ENCODE data around the gene DDX54.

DDX54 gene

DNA sequence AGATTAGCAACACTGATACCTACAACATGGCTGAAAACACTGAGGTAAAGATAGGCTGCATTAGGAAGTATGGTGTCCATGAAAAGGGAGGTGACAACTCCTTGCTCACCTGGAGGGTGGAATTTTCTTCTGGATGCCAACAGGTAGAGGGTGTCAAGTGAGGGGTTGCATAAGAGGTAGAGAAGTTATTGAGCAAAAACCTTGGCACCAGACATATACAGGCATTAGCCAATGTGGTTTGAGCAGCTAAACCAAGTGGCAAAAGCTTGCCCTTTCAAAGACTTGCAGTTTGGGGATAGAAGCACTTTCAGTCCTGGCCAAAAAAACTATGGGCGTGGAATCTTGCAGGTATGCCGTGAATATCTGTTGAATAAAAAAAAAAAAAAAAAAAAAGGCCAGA lies 4.1 kb upstream of the DDX54 start:
- DNase-seq: no peak

DNA sequence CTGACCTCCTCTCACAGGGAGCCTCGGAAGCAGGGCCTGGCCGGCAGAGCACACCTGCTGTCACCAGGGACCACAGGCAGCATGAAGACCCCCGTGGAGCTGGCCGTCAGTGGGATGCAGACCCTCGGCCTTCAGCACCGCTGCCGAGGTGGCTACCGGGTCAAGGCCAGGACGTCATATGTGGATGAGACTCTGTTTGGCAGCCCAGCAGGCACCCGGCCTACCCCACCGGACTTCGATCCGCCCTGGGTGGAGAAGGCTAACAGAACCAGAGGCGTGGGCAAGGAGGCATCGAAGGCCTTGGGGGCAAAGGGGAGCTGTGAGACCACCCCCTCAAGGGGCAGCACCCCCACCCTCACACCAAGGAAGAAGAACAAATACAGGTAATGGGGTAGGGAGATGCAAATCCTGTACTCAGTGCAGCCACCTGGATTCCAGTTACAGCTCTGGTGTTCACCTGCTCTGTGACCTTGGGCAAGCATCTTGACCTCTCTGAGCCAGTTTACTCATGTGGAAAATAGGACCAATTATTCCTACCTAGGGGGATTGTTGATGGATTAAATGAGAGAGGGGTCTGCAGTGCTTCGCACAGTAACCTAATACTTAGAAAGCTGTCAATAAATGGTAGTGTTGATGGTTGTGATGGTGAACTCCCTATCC lies 1.5 kb upstream of the DDX54 start:
- DNase-seq: no peak

DNA sequence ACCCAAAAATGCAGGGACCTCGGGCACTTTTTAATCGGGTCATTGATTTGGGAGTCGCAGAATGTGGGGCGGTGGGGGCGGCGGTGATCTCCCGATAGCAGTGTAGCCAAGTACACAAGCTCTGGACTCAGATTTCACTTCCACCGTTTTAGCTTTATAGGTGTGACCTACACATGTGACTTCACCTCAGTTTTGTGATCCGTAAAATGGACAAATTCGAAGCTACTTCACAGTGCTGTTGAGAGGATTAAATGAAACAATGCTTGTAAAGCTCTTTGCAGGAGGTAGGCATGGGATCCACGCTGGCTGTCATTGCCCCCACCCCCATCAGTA lies 721 bp upstream of the DDX54 start:
- DNase-seq: no peak

- DNase-seq: peak; percentile 91
Observed at GRCh38 chr12:113184900-113185179, 438 bp downstream of the DDX54 start.

DNA sequence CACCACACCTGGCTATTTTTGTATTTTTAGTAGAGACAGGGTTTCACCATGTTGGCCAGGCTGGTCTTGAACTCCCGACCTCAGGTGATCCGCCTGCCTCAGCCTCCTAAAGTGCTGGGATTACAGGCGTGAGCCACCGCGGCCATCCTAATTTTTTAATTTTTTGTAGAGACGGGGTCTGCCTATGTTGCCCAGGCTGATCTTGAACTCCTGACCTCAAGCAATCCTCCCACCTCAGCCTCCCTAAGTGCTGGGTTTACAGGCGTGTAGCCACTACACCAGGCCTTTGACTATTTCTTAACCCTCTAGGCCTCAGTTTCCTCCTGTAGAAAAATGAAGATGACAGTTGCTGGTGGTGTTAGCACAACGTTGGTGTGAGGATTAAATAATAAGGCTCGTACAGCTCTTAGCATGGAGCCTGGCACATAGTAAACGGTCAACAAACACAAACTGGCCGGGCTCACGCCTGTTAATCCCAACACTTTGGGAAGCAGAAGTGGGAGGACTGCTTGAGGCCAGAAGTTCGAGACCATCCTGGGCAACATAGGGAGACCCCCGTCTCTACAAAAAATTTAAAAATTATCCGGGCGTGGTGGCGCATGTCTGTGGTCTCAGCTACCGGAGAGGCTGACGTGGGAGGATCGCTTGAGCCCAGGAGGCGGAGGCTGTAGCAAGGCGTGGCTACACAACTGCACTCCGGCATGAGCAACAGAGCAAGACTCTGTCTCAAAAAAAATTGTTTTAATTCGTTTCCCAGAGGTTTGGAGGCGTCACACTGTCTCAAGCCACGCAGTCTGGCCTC lies 979 bp downstream of the DDX54 start:
- DNase-seq: no peak

DNA sequence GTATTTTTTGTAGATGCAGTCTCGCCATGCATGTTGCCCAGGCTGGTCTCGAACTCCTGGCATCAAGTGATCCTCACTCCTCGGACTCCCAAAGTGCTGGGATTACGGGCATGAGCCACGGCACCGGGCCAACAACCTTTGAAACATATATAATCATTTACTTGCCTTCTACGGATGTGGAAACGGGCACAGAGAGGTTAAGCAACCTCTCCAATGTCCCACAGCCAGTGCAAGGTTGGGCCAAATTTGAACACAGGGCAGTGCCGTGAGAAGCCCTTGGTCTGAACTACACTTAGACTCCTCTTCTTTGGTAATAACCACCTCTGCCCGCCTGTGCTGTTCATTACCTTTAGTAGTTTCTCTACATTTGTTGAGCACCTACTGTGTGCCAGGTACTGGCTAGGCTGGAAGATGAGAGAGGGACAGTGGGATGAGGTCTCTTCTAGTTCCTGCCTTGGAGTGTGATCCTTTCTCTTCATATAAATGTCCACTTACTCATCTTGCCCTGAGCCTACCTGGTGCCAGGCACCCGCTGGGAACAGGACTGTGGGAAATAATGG lies 2.2 kb downstream of the DDX54 start:
- DNase-seq: no peak

DNA sequence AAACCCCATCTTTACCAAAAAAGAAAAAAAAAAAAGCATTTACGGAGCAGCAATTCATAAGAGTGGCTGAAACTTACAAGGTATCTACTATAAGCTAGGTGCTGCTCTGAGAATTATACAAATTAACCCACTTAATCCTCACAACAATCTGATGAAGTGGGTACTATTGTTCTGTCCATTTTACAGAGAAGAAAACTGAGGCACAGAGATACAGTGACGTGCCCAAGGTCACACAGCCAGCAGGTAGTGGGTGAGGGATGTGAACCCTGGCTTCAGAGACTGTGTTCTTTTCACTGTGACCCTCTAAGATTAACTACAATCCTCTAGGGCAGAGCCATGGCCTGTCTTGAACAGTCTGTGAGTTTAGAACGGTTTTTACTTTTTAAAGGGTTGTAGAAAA lies 3.3 kb downstream of the DDX54 start:
- DNase-seq: no peak

DNA sequence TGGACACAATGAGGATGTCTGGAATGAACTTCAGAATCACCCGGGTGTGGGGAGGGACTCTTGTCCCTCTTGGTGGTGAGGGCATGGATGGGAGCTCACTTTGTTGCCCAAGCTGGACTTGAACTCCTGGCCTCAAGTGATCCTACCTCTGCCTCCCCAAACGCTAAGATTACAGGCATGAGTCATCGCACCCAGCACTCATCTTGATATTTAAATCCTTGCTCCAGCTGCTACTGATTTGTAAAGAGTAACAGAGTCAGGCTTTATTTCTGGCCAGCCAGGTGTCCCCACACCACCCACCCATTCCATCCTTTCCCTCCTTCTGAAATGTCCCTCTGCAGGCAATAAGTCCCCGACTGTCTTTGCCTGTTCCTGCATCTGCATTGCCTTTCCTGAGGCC lies 4.9 kb downstream of the DDX54 start:
- no peak for DNase-seq

DNA sequence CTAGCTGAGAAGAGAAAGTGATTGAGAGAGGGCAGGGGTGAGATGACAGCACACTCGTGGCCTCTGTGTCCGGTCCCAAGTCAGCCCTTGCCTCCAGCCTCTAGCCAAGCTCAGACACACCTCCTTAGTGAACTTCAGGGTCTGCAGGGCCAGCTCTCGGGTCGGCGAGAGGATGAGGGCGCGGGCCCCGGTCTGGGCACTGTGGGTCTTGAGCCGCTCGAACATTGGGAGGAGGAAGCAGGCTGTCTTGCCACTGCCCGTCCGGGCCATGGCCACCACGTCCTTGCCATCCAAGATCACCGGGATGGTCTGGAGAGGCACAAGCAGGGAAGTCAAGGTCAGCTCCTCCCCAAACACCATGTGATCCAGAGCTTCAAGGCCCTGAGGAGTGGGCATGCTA lies 6.3 kb downstream of the DDX54 start:
- DNase-seq: no peak

DNA sequence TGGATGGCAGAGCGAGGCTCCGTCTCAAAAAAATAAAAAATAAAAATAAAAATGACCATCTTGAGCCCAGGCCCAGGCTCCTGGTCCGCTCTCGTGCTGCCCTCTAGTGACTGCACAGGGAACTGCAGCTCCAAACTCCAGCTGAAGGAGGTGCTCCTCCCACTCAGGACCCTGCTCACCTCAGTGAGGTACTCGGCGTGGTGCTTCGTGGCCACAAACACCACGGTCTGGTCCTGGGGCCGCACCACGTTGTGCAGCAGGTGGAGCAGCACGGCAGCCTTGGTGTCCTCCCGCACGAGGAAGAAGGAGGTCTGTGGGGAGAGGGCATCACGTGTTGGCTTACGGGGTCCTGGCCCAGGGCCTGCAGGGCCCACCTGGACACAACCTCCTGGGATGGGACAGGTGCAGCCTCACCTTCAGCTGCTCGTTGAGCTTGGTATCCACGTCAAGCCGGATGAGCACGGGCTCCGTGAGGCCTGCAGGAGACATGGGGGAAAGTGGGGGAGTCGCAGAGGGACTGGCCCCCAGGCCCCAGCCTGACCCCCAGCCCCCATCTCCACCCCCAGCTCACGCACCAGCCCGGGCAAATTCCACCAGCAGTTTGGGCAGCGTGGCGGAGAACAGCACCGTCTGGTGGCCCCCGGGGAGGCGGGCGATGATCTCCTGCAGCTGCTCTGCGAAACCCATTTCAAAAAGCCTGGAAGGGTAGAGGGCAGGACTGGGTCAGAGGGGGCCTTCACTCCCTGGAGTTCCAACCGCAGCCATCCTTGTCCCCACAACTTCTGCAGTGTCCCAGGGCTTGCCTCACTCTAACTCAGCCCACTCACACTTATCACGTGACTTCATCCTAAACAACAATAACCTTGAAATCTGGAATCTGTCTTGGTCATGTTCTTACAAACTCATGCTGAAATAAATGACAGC lies 10.6 kb downstream of the DDX54 start:
- peak; percentile 54 for DNase-seq

GRCh38 chr12:113173081-113173698 lies 12.1 kb downstream of the DDX54 start:
- DNase-seq: no peak

- DNase-seq: no peak
Observed at GRCh38 chr12:113172185-113172584, 13.1 kb downstream of the DDX54 start.

- no peak for DNase-seq
Observed at GRCh38 chr12:113171543-113171942, 13.7 kb downstream of the DDX54 start.

DNA sequence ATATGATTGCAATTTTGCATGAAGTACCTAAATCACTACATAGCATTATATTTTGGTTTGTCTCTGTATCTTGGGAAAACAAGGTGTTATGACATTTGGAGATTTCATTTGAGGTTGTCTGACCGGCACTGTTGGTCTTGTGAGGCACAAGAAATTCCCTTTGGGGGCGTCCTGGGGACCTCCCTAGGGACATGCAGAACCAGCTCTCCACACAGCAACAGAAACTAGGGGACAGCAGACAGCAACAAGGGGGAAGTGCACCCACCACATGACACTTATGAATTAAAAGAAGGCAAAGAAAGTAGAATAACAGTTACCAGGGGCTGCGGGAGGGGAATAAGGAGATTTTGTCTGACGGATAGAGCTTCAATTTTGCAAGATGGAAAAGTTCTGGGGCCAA lies 14.4 kb downstream of the DDX54 start:
- no peak for DNase-seq

GRCh38 chr12:113170457-113170856 lies 14.8 kb downstream of the DDX54 start:
- no peak for DNase-seq

GRCh38 chr12:113169697-113170096 lies 15.6 kb downstream of the DDX54 start:
- no peak for DNase-seq

- DNase-seq: no peak
Observed at GRCh38 chr12:113167868-113168267, 17.4 kb downstream of the DDX54 start.

DNA sequence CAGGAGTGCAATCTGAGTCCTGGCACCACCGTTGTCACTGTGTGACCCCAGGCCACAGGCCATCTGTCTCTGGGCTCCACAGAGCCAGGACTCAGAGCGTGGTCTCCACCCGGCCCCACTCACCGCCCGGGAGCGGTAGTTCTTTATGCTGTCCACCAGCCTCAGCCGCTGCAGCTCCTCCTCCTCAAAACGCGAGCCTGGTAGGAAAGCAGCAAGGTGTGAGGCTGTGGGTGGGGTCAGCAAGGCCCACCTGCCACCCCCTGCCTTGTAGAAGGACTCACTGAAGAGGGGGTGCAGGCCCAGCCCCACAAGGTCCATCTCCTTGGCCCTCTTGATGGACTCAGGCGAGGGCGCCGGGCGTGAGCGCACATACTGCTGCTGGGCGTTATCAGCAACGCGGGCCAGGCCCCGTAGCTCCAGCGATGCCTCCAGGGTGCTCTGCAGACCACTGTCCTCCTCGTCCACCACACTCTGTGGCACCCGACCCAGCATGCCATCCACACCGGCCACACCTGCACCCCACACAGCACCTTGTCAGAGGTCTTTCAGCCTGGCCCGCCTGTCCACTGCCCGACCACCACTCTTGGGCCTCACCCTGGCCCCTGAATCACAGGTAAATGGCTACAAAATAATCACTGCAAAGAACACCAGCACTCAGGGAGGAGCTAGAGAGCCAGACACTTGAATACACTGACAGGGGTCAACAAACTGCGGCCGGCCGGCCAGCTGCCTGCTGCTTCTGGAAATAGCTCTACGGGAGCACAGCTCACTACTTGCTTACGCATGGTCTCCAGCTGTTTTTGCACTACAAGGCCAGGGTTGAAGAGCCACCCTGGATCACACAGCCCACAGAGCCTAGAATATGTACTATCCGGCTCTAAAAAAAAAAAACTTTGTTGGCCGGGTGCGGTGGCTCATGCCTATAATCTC lies 19.5 kb downstream of the DDX54 start:
- DNase-seq: no peak

- DNase-seq: no peak
Observed at GRCh38 chr12:113164014-113164413, 21.3 kb downstream of the DDX54 start.

- no peak for DNase-seq
Observed at GRCh38 chr12:113163030-113163360, 22.3 kb downstream of the DDX54 start.

- peak; percentile 43 for DNase-seq
Observed at GRCh38 chr12:113162102-113163029, 22.9 kb downstream of the DDX54 start.
